ENCODE data around the gene TNS3.

GRCh38 chr7:47621347-47621746 lies 39.4 kb upstream of the TNS3 start:
- TF ChIP-seq POLR2AphosphoS5 (IDR thresholded peaks at IDR 0.05; ENCODE audit: borderline replicate concordance, low read depth, low read length) (no peak), EZH2 (IDR thresholded peaks at IDR 0.05) (no peak)
